ENCODE results near the gene CREB3. TPM values are rescaled to one million over a fixed set of nuclear protein-coding genes. Genes with fewer than 3 reads are reported as not detected.

Gene CREB3
- total and polyA plus RNA-seq, 2 donors from 2014 or later = 40.5 to 52.0 TPM

DNA sequence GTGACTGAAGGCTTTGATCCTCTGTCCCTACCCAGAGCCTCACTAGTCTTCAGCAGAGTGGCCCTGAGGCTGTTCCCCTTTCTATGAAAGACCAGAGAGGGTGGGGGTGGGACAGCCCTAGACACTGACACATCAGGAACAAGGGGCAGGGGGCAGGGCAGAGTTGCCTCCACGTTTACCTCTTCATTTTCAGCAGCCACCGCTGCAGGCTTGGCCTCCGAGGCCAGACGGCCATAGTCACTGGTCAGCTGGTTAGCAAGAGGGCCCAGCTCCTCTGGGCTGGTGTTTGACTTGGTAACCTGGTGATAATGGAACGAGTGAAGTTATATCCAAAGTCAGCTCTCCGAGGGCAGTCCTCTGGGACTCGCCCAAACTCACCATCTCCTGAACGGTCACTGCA lies 27.1 kb upstream of the CREB3 start:
- no peaks in the 10 kb centered on the region for H3K27me3 ChIP-seq (ENCODE audit: control insufficient read depth, insufficient read depth, low read length)
- TF ChIP-seq, protein P1, sequence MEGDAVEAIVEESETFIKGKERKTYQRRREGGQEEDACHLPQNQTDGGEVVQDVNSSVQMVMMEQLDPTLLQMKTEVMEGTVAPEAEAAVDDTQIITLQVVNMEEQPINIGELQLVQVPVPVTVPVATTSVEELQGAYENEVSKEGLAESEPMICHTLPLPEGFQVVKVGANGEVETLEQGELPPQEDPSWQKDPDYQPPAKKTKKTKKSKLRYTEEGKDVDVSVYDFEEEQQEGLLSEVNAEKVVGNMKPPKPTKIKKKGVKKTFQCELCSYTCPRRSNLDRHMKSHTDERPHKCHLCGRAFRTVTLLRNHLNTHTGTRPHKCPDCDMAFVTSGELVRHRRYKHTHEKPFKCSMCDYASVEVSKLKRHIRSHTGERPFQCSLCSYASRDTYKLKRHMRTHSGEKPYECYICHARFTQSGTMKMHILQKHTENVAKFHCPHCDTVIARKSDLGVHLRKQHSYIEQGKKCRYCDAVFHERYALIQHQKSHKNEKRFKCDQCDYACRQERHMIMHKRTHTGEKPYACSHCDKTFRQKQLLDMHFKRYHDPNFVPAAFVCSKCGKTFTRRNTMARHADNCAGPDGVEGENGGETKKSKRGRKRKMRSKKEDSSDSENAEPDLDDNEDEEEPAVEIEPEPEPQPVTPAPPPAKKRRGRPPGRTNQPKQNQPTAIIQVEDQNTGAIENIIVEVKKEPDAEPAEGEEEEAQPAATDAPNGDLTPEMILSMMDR (IDR thresholded peaks at IDR 0.05; ENCODE audit: borderline replicate concordance, extremely low read depth, insufficient read depth) = no peak
- no peak overlapping the region for H3K9ac ChIP-seq (ENCODE audit: low read length in 3 of 3)
- no peak overlapping the region for H3K27ac ChIP-seq (ENCODE audit: low read depth in 2 of 2, low read length in 2 of 2)
- intact Hi-C loops (cut with DNase I) = no loop called here
- no peaks in the 10 kb centered on the region for H3K4me1 ChIP-seq (ENCODE audit: control insufficient read depth in 2 of 3, insufficient read depth in 2 of 3, low read depth in 1 of 3, low read length in 3 of 3)
- no peak for DNase-seq
- H3K4me3 ChIP-seq (ENCODE audit: low read length in 3 of 3) = no peak overlapping the region
- FAIRE-seq = no peak
- H3K36me3 ChIP-seq (ENCODE audit: control insufficient read depth in 2 of 3, insufficient read depth in 3 of 3, low read length in 3 of 3) = peaks cover 23 to 88% (median 76%) of the 10 kb centered on the region in 3 donors
- H3K9me3 ChIP-seq (ENCODE audit: control insufficient read depth in 2 of 3, insufficient read depth in 1 of 3, low read length in 3 of 3) = no peaks in the 10 kb centered on the region

DNA sequence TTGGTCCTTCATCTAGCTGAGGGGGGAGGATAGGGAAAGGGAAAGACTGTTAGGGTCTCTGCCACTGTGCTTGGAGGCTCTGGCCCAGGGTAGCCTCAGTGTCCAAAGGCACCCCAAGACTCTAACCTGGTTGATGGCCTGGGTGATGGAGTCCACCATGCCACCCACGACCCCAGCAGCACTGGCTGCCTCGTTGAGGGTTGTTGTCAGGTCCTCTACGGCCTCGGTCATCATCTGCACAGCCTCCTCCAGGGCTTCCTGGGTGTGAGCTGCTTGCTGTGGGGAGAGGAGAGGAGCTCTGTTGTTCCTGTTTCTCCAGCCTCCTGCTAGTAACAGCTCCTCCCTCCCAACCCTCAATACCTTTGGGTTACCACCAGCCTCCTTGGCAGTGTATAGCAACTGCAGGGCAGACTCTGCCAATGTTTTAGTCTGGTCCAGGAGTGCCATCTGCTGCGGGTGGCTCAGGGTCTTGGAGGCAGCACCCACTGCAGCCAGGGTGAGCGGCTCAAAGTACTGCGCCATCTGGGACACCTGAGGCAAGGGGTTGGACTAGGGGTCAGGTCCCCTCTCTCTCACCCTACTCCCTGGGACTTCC lies 26.5 kb upstream of the CREB3 start:
- Histone ChIP-seq H3K9me3 (ENCODE audit: control insufficient read depth in 2 of 3, insufficient read depth in 1 of 3, low read length in 3 of 3) (no peaks in the 10 kb centered on the region), H3K36me3 (ENCODE audit: control insufficient read depth in 2 of 3, insufficient read depth in 3 of 3, low read length in 3 of 3) (peaks cover 23 to 88% (median 74%) of the 10 kb centered on the region in 3 donors), H3K4me1 (ENCODE audit: control insufficient read depth in 2 of 3, insufficient read depth in 2 of 3, low read depth in 1 of 3, low read length in 3 of 3) (no peaks in the 10 kb centered on the region), H3K9ac (ENCODE audit: low read length in 3 of 3) (no peak overlapping the region), H3K4me3 (ENCODE audit: low read length in 3 of 3) (no peak overlapping the region), H3K27ac (ENCODE audit: low read depth in 2 of 2, low read length in 2 of 2) (no peak overlapping the region), H3K27me3 (ENCODE audit: control insufficient read depth, insufficient read depth, low read length) (no peaks in the 10 kb centered on the region)
- intact Hi-C loops (cut with DNase I) = no loop called here
- TF ChIP-seq, protein P1 (IDR thresholded peaks at IDR 0.05; ENCODE audit: borderline replicate concordance, extremely low read depth, insufficient read depth) = no peak
- FAIRE-seq (no peak), DNase-seq (no peak)

DNA sequence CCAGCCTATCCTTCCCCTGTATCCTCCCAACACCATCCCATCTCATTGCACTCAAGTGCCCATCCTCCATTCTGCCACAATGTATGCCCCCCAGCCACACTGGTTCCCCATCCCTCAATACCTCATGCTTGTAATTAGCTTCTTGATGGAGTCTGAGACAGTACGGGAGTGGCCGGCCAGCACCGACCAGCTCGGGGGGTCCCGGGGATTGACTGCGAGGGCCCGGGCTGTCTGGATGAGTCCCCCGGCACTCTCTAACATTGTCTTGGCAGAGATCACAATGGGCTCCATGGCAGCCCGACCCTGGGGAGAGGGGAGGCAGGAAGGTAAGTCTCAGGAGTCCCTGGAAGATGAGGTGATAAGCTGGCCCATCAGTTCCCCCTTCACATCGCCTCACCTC lies 25.5 kb upstream of the CREB3 start:
- Histone ChIP-seq H3K9ac (ENCODE audit: low read length in 3 of 3) (no peak overlapping the region), H3K27ac (ENCODE audit: low read depth in 2 of 2, low read length in 2 of 2) (no peak overlapping the region), H3K9me3 (ENCODE audit: control insufficient read depth in 2 of 3, insufficient read depth in 1 of 3, low read length in 3 of 3) (no peaks in the 10 kb centered on the region), H3K4me1 (ENCODE audit: control insufficient read depth in 2 of 3, insufficient read depth in 2 of 3, low read depth in 1 of 3, low read length in 3 of 3) (peaks cover 0 to 4% (median 0%) of the 10 kb centered on the region in 3 donors), H3K27me3 (ENCODE audit: control insufficient read depth, insufficient read depth, low read length) (no peaks in the 10 kb centered on the region), H3K4me3 (ENCODE audit: low read length in 3 of 3) (no peak overlapping the region), H3K36me3 (ENCODE audit: control insufficient read depth in 2 of 3, insufficient read depth in 3 of 3, low read length in 3 of 3) (peaks cover 17 to 89% (median 77%) of the 10 kb centered on the region in 3 donors)
- DNase-seq (no peak), FAIRE-seq (no peak)
- intact Hi-C loops (cut with DNase I) = no loop called here
- TF ChIP-seq, protein P1 (IDR thresholded peaks at IDR 0.05; ENCODE audit: borderline replicate concordance, extremely low read depth, insufficient read depth) = no peak

DNA sequence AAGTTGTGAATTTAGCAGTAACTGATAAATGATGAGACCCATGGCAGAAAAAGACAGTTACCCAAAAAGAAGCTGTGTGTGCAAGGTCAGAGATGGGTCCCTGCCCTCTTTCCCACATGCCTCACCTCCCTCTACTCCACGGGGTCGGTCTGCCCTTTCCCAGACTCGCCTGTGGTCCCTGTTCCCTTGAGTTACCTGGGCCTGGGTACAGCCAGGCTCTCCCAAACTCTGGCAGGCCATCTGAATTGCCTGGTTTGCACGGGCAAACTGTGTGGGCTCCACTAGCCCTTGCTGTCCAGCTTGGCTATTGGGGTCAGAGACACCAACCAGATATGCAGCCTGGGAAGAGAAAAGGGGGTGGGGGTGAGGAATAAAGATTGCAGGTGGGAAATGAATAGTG lies 24.3 kb upstream of the CREB3 start:
- peaks cover 15 to 90% (median 75%) of the 10 kb centered on the region in 3 donors for H3K36me3 ChIP-seq (ENCODE audit: control insufficient read depth in 2 of 3, insufficient read depth in 3 of 3, low read length in 3 of 3)
- no peak overlapping the region for H3K27ac ChIP-seq (ENCODE audit: low read depth in 2 of 2, low read length in 2 of 2)
- H3K4me1 ChIP-seq (ENCODE audit: control insufficient read depth in 2 of 3, insufficient read depth in 2 of 3, low read depth in 1 of 3, low read length in 3 of 3) = peaks cover 0 to 11% (median 0%) of the 10 kb centered on the region in 3 donors
- H3K4me3 ChIP-seq (ENCODE audit: low read length in 3 of 3) = no peak overlapping the region
- no peaks in the 10 kb centered on the region for H3K9me3 ChIP-seq (ENCODE audit: control insufficient read depth in 2 of 3, insufficient read depth in 1 of 3, low read length in 3 of 3)
- FAIRE-seq (no peak), DNase-seq (no peak)
- no peak overlapping the region for H3K9ac ChIP-seq (ENCODE audit: low read length in 3 of 3)
- TF ChIP-seq, protein P1 (IDR thresholded peaks at IDR 0.05; ENCODE audit: borderline replicate concordance, extremely low read depth, insufficient read depth) = no peak
- no peaks in the 10 kb centered on the region for H3K27me3 ChIP-seq (ENCODE audit: control insufficient read depth, insufficient read depth, low read length)
- intact Hi-C loops (cut with DNase I) = no loop called here
